ENCODE results near the gene KCNIP4.

DNA sequence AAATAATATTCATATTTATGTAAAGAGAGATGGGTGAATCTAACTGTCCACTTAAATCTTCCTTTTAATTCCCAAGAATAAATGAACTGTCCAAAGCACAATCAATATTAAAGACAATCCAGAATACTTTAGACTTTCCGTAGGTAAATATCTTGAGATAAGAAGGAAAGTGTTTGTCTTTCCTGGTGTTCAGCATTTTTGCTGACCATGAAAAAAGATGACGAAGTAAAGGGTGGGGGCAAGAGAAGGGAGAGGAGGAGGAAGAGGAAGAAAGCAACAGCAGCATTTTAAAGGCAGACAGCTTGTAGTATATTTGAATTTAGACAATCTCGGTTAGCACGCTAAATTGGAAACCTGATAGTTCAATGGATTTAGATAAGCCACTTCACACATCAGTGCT, 498.2 kb downstream of the KCNIP4 start:
- TF ChIP-seq POLR2AphosphoS5 (IDR thresholded peaks at IDR 0.05) (no peak), POLR2A (IDR thresholded peaks at IDR 0.05; ENCODE audit: low read depth) (no peak)

Measured in esophagus muscularis mucosa (tissue), 2 donors.